ENCODE measurements around the gene RCC1.

DNA sequence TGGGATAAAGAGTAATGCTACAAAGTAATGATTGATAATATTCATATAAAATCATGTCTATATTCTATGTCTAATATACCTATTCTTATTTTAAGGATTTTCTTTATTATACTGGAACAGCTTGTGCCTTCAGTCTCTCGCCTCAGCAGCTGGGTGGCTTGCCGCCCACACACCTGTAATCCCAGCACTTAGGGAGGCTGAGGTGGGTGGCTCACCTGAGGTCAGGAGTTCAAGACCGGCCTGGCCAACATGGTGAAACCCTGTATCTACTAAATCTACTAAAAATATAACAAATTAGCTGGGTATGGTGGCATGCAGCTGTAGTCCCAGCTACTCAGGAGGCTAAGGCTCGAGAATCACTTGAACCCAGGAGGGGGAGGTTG is 39.4 kb downstream of the RCC1 start:
- TF ChIP-seq, protein P1, sequence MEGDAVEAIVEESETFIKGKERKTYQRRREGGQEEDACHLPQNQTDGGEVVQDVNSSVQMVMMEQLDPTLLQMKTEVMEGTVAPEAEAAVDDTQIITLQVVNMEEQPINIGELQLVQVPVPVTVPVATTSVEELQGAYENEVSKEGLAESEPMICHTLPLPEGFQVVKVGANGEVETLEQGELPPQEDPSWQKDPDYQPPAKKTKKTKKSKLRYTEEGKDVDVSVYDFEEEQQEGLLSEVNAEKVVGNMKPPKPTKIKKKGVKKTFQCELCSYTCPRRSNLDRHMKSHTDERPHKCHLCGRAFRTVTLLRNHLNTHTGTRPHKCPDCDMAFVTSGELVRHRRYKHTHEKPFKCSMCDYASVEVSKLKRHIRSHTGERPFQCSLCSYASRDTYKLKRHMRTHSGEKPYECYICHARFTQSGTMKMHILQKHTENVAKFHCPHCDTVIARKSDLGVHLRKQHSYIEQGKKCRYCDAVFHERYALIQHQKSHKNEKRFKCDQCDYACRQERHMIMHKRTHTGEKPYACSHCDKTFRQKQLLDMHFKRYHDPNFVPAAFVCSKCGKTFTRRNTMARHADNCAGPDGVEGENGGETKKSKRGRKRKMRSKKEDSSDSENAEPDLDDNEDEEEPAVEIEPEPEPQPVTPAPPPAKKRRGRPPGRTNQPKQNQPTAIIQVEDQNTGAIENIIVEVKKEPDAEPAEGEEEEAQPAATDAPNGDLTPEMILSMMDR (IDR thresholded peaks at IDR 0.05) = no peak
- TF ChIP-seq POLR2A (IDR thresholded peaks at IDR 0.05) = no peak
